SK-N-SH (cell line): ENCODE results near the gene PABPC1L. TPM values are rescaled to one million over a fixed set of nuclear protein-coding genes. Genes with fewer than 3 reads are reported as not detected.

Source experiments
- CTCF ChIA-PET: fragments of 300-600, 350-600 bp; formaldehyde crosslinking; extraction: SDS; loops from one replicate; lab custom pipeline; 2021; lab: Yijun Ruan, JAX
- POLR2A ChIA-PET: fragments of 350-600 bp; sonication (Branson Sonifier 250); formaldehyde crosslinking; extraction: SDS; loops from one replicate; lab custom pipeline; 2020; ENCODE audit warnings: antibody characterized with exemption, inconsistent platforms; lab: Yijun Ruan, JAX
- DNase-seq: peaks from one replicate; pipeline ENCODE4 v3.0.0; 2012
- H2AFZ ChIP-seq: fragments of 200-600 bp; sonication (generic); 2 replicates; pipeline ENCODE4 v1.8.1; 2016; ENCODE audit warnings: antibody characterized with exemption, mild to moderate bottlenecking, low read depth
- H3F3A ChIP-seq: fragments of 200-600 bp; sonication (generic); replicated peaks from 2 replicates; pipeline ENCODE3; 2016; ENCODE audit warnings: antibody characterized with exemption, mild to moderate bottlenecking; ENCODE audit not compliant: insufficient read depth
- H3K27ac ChIP-seq, 2 experiments: fragments of 200-500 bp in 1 of 2; fragments of 200-600 bp in 1 of 2; sonication (Bioruptor generic) in 1 of 2; sonication (generic), shearing (Covaris generic) in 1 of 2; 2 replicates each; pipeline versions ENCODE4 v1.5.1 to v1.6.1; 2014 to 2016; ENCODE audit warnings: low read depth in 2 of 2, inconsistent platforms in 1 of 2, low read length in 1 of 2, mild to moderate bottlenecking in 1 of 2, mixed read lengths in 1 of 2
- H3K27me3 ChIP-seq: fragments of 200-600 bp; sonication (generic), shearing (Covaris generic); 2 replicates; pipeline ENCODE4 v1.6.1; 2016; ENCODE audit warnings: mixed run types; ENCODE audit not compliant: insufficient read depth
- H3K36me3 ChIP-seq, 2 experiments: fragments of 200-500 bp in 1 of 2; fragments of 200-600 bp in 1 of 2; sonication (Bioruptor generic) in 1 of 2; sonication (generic) in 1 of 2; replicated peaks in 1 of 2; 2 replicates each; pipeline versions ENCODE3 to v1.5.1; 2014 to 2016; ENCODE audit warnings: low read length in 1 of 2, mild to moderate bottlenecking in 1 of 2; ENCODE audit not compliant: insufficient read depth in 2 of 2, control insufficient read depth in 1 of 2
- H3K4me1 ChIP-seq, 2 experiments: fragments of 200-500 bp in 1 of 2; fragments of 200-600 bp in 1 of 2; sonication (Bioruptor generic) in 1 of 2; sonication (generic), shearing (Covaris generic) in 1 of 2; 2 replicates each; pipeline versions ENCODE4 v1.5.1 to v1.6.1; 2014 to 2016; ENCODE audit warnings: low read depth in 1 of 2, low read length in 1 of 2, mixed run types in 1 of 2; ENCODE audit not compliant: insufficient read depth in 2 of 2, control insufficient read depth in 1 of 2
- H3K4me2 ChIP-seq: fragments of 200-600 bp; sonication (generic), shearing (Covaris generic); 2 replicates; pipeline ENCODE4 v1.6.1; 2017; ENCODE audit warnings: mixed run types
- H3K4me3 ChIP-seq, 2 experiments: fragments of 200-500 bp in 1 of 2; fragments of 200-600 bp in 1 of 2; sonication (Bioruptor generic) in 1 of 2; sonication (generic), shearing (Covaris generic) in 1 of 2; 2 replicates each; pipeline versions ENCODE4 v1.5.1 to v1.8.1; 2014 to 2016; ENCODE audit warnings: low read depth in 2 of 2, inconsistent platforms in 1 of 2, low read length in 1 of 2, mild to moderate bottlenecking in 1 of 2, mixed read lengths in 1 of 2, moderate library complexity in 1 of 2
- H3K79me2 ChIP-seq: fragments of 200-600 bp; sonication (generic); 2 replicates; pipeline ENCODE4 v1.8.1; 2017; ENCODE audit warnings: mild to moderate bottlenecking; ENCODE audit not compliant: insufficient read depth
- H3K9ac ChIP-seq: fragments of 200-600 bp; sonication (generic); 2 replicates; pipeline ENCODE4 v1.6.1; 2017; ENCODE audit warnings: mixed run types
- H3K9me2 ChIP-seq: fragments of 200-600 bp; sonication (generic); 2 replicates; pipeline ENCODE4 v1.6.1; 2017; ENCODE audit warnings: mixed run types
- H3K9me3 ChIP-seq: fragments of 200-600 bp; sonication (generic); 2 replicates; pipeline ENCODE4 v1.6.1; 2017; ENCODE audit warnings: mixed run types, mild to moderate bottlenecking, moderate library complexity
- H4K20me1 ChIP-seq: fragments of 200-600 bp; sonication (generic); 2 replicates; pipeline ENCODE4 v1.6.1; 2017; ENCODE audit warnings: mild to moderate bottlenecking, mixed run types; ENCODE audit not compliant: insufficient read depth
- CHD2 ChIP-seq: fragments of 150-350 bp; IDR thresholded peaks from 2 replicates; pipeline ENCODE4 v1.6.1; 2018; ENCODE audit warnings: low read length; ENCODE audit not compliant: partially characterized antibody
- EP300 ChIP-seq, 2 experiments: IDR thresholded peaks; 2 replicates each; pipeline versions ENCODE4 v1.4.0 to v1.6.1; 2012; ENCODE audit warnings: borderline replicate concordance in 1 of 2, low read depth in 1 of 2, low read length in 1 of 2
- FOSL2 ChIP-seq: IDR thresholded peaks from 2 replicates; pipeline ENCODE4 v1.4.0; 2012; ENCODE audit warnings: low read depth, mild to moderate bottlenecking, moderate library complexity, borderline replicate concordance
- FOXM1 ChIP-seq: IDR thresholded peaks from 2 replicates; pipeline ENCODE4 v1.4.0; 2012; ENCODE audit warnings: low read depth, mild to moderate bottlenecking
- GATA2 ChIP-seq: sonication (generic); formaldehyde crosslinking; IDR thresholded peaks from 2 replicates; pipeline ENCODE4 v1.5.0; 2020; ENCODE audit warnings: mild to moderate bottlenecking, missing genetic modification reagents
- MEF2A ChIP-seq: IDR thresholded peaks from 2 replicates; pipeline ENCODE4 v1.4.0; 2012; ENCODE audit warnings: low read depth, borderline replicate concordance
- NFIC ChIP-seq: IDR thresholded peaks from 2 replicates; pipeline ENCODE4 v1.4.0; 2012; ENCODE audit warnings: borderline replicate concordance
- POLR2AphosphoS5 ChIP-seq: IDR thresholded peaks from 2 replicates; pipeline ENCODE4 v1.6.1; 2012; ENCODE audit warnings: low read depth, low read length
- RCOR1 ChIP-seq: fragments of 150-350 bp; IDR thresholded peaks from 2 replicates; pipeline ENCODE4 v1.6.1; 2017; ENCODE audit warnings: antibody characterized with exemption, low read length
- RFX5 ChIP-seq: IDR thresholded peaks from 2 replicates; pipeline ENCODE4 v1.6.1; 2012; ENCODE audit warnings: mild to moderate bottlenecking, improper control_type of control experiment, low read length
- SIN3A ChIP-seq: IDR thresholded peaks from 2 replicates; pipeline ENCODE4 v1.6.1; 2012; ENCODE audit warnings: low read depth, mild to moderate bottlenecking, low read length, moderate library complexity, borderline replicate concordance
- TAF1 ChIP-seq: IDR thresholded peaks from 2 replicates; pipeline ENCODE4 v1.6.1; 2012; ENCODE audit warnings: low read depth, mild to moderate bottlenecking, low read length, moderate library complexity, borderline replicate concordance
- TCF12 ChIP-seq: IDR thresholded peaks from 2 replicates; pipeline ENCODE4 v1.4.0; 2012
- YY1 ChIP-seq: IDR thresholded peaks from 2 replicates; pipeline ENCODE4 v1.4.0; 2012; ENCODE audit warnings: low read depth, mild to moderate bottlenecking
- WGBS: methylation state at CpG from one replicate; pipeline ENCODE4 v1.1.6; 2017; ENCODE audit warnings: low lambda C conversion rate; 5-methylcytosine and 5-hydroxymethylcytosine counted together
- polyA plus RNA-seq, 3 experiments: library from polyadenylated mRNA; depleted of rRNA; stranded (reverse); fragments of >200 nt; gene quantifications; 2 replicates each; pipeline ENCODE4 v1.2.3, GENCODE V29; 2012
- TF ChIP-seq, protein P1 (sequence below): fragments of 200-600 bp; sonication (generic); IDR thresholded peaks from 2 replicates; pipeline ENCODE4 v1.6.1; 2017; ENCODE audit warnings: antibody characterized with exemption, mild to moderate bottlenecking, moderate library complexity
- TF ChIP-seq, protein P2 (sequence below): IDR thresholded peaks from 2 replicates; pipeline ENCODE4 v1.4.0; 2012; ENCODE audit warnings: low read depth
- TF ChIP-seq, protein P3 (sequence below): fragments of 150-350 bp; IDR thresholded peaks from 2 replicates; pipeline ENCODE4 v1.6.1; 2016; ENCODE audit warnings: mild to moderate bottlenecking, low read depth, low read length
- TF ChIP-seq, protein P4 (sequence below): IDR thresholded peaks from 2 replicates; pipeline ENCODE4 v1.4.0; 2012; ENCODE audit warnings: low read depth, borderline replicate concordance
- TF ChIP-seq, protein P5 (sequence below): IDR thresholded peaks from 2 replicates; pipeline ENCODE4 v1.6.1; 2012; ENCODE audit warnings: mild to moderate bottlenecking, low read depth, low read length, moderate library complexity

The PABPC1L gene
- polyA plus RNA-seq, 1 of the 3 experiments (the other 2 are of a cell fraction), result 205 TPM

DNA sequence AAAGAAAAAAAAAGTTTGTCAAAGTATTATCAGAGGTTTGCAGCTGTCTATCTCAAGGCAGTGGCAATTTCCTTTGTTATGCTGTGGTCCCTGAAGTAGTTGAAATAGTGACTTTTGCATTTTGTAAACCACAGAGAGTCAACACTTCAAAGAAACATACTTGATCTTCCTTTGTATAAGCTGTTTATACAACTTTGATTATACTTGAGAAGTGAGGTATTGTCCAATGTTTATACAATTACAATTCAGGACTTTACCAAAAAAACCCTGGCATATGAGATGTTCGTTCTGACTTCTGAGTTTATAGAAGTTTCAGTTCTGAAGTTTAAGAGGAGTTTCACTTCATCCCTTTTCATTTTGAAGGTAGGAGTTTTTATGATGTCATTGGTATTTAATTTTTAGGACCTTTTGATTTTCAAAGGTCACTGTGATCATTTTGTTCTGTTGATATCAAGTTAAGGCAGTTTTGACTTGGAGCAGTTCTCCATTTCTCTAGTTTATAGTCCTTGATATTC lies 60.4 kb downstream of the PABPC1L start:
- CTCF ChIA-PET, result no interaction called here
- H3K27ac ChIP-seq, result no peak overlapping the region
- no peak for DNase-seq
- H3K36me3 ChIP-seq, result peaks cover 23 to 33% of the 10 kb centered on the region in 2 experiments
- H3K9me3 ChIP-seq, result no peaks in the 10 kb centered on the region
- TF ChIP-seq, protein P1, sequence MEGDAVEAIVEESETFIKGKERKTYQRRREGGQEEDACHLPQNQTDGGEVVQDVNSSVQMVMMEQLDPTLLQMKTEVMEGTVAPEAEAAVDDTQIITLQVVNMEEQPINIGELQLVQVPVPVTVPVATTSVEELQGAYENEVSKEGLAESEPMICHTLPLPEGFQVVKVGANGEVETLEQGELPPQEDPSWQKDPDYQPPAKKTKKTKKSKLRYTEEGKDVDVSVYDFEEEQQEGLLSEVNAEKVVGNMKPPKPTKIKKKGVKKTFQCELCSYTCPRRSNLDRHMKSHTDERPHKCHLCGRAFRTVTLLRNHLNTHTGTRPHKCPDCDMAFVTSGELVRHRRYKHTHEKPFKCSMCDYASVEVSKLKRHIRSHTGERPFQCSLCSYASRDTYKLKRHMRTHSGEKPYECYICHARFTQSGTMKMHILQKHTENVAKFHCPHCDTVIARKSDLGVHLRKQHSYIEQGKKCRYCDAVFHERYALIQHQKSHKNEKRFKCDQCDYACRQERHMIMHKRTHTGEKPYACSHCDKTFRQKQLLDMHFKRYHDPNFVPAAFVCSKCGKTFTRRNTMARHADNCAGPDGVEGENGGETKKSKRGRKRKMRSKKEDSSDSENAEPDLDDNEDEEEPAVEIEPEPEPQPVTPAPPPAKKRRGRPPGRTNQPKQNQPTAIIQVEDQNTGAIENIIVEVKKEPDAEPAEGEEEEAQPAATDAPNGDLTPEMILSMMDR, result no peak
- TF ChIP-seq NFIC (no peak), FOXM1 (no peak), EP300 (IDR thresholded peaks at IDR 0.05; ENCODE audit: borderline replicate concordance in 1 of 2, low read depth in 1 of 2, low read length in 1 of 2) (no peak), POLR2AphosphoS5 (no peak), RFX5 (no peak), SIN3A (no peak)
- H3K9me2 ChIP-seq, result no peaks in the 10 kb centered on the region
- peaks cover 17 to 20% of the 10 kb centered on the region in 2 experiments; a peak in 3 of 4 replicates for H3K4me1 ChIP-seq
- H3K4me2 ChIP-seq, result no peak overlapping the region; the same call in 1 of the 2 replicates
- no peak overlapping the region; the same call in 1 of the 2 replicates for H2AFZ ChIP-seq
- 89% methylated on average over 1 of the region's 1 CpG for WGBS
- no peak overlapping the region for H3K9ac ChIP-seq
- peaks cover 14% of the 10 kb centered on the region; the same call in 1 of the 2 replicates for H4K20me1 ChIP-seq
- H3F3A ChIP-seq, result no peaks in the 10 kb centered on the region
- POLR2A ChIA-PET, result interaction anchor here (0.6 kb wide), 1 partner anchor 446 kb away, joined by 3 read pairs; the partner anchor contains the start of gene PIGT
- no peaks in the 10 kb centered on the region for H3K27me3 ChIP-seq
- H3K4me3 ChIP-seq, result no peak overlapping the region
- H3K79me2 ChIP-seq, result peaks cover 54% of the 10 kb centered on the region

DNA sequence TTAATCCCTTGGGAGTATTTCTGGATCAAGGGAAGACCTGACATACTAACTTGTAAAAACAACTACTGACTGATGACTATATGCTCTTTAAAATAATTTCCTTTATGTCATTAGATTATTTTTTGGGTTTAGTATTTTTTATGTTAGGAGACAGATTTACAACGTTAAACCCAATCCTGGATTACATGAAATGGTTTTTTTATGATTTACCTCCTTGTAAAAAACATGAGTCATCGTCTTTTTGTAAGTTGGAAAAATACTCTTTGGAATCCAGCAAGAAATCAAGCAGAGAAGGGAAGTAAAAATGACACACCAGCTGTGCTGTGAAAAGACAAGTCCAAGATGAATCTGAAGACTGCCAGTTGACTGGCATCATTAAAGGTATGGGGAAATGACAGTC lies 63.2 kb downstream of the PABPC1L start:
- Histone ChIP-seq H3K4me3 (no peak overlapping the region), H3K9me3 (no peaks in the 10 kb centered on the region), H3K79me2 (peaks cover 37% of the 10 kb centered on the region), H4K20me1 (peaks cover 14% of the 10 kb centered on the region; the same call in 1 of the 2 replicates), H3K36me3 (peaks cover 32 to 57% of the 10 kb centered on the region in 2 experiments), H3K4me1 (peaks cover 6 to 15% of the 10 kb centered on the region in 2 experiments; a peak in 3 of 4 replicates), H3K27ac (no peak overlapping the region), H3K9ac (no peak overlapping the region), H3F3A (no peaks in the 10 kb centered on the region), H2AFZ (no peak overlapping the region), H3K4me2 (no peak overlapping the region), H3K27me3 (no peaks in the 10 kb centered on the region), H3K9me2 (no peaks in the 10 kb centered on the region)
- no peak for DNase-seq
- 73% methylated on average over 2 of the region's 2 CpGs for WGBS
- ChIA-PET CTCF (no interaction called here), POLR2A (no interaction called here)
- TF ChIP-seq EP300 (IDR thresholded peaks at IDR 0.05; ENCODE audit: borderline replicate concordance in 1 of 2, low read depth in 1 of 2, low read length in 1 of 2) (no peak), MEF2A (no peak), CHD2 (no peak), TCF12 (no peak), RCOR1 (no peak), POLR2AphosphoS5 (no peak), TAF1 (no peak), NFIC (no peak), GATA2 (CRISPR knock-in tag) (no peak), YY1 (no peak), FOSL2 (no peak)
- TF ChIP-seq, protein P2, sequence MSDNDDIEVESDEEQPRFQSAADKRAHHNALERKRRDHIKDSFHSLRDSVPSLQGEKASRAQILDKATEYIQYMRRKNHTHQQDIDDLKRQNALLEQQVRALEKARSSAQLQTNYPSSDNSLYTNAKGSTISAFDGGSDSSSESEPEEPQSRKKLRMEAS, result no peak
- TF ChIP-seq, protein P3, sequence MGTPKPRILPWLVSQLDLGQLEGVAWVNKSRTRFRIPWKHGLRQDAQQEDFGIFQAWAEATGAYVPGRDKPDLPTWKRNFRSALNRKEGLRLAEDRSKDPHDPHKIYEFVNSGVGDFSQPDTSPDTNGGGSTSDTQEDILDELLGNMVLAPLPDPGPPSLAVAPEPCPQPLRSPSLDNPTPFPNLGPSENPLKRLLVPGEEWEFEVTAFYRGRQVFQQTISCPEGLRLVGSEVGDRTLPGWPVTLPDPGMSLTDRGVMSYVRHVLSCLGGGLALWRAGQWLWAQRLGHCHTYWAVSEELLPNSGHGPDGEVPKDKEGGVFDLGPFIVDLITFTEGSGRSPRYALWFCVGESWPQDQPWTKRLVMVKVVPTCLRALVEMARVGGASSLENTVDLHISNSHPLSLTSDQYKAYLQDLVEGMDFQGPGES, result no peak
- TF ChIP-seq, protein P4, sequence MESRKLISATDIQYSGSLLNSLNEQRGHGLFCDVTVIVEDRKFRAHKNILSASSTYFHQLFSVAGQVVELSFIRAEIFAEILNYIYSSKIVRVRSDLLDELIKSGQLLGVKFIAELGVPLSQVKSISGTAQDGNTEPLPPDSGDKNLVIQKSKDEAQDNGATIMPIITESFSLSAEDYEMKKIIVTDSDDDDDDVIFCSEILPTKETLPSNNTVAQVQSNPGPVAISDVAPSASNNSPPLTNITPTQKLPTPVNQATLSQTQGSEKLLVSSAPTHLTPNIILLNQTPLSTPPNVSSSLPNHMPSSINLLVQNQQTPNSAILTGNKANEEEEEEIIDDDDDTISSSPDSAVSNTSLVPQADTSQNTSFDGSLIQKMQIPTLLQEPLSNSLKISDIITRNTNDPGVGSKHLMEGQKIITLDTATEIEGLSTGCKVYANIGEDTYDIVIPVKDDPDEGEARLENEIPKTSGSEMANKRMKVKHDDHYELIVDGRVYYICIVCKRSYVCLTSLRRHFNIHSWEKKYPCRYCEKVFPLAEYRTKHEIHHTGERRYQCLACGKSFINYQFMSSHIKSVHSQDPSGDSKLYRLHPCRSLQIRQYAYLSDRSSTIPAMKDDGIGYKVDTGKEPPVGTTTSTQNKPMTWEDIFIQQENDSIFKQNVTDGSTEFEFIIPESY, result no peak
- TF ChIP-seq, protein P5, sequence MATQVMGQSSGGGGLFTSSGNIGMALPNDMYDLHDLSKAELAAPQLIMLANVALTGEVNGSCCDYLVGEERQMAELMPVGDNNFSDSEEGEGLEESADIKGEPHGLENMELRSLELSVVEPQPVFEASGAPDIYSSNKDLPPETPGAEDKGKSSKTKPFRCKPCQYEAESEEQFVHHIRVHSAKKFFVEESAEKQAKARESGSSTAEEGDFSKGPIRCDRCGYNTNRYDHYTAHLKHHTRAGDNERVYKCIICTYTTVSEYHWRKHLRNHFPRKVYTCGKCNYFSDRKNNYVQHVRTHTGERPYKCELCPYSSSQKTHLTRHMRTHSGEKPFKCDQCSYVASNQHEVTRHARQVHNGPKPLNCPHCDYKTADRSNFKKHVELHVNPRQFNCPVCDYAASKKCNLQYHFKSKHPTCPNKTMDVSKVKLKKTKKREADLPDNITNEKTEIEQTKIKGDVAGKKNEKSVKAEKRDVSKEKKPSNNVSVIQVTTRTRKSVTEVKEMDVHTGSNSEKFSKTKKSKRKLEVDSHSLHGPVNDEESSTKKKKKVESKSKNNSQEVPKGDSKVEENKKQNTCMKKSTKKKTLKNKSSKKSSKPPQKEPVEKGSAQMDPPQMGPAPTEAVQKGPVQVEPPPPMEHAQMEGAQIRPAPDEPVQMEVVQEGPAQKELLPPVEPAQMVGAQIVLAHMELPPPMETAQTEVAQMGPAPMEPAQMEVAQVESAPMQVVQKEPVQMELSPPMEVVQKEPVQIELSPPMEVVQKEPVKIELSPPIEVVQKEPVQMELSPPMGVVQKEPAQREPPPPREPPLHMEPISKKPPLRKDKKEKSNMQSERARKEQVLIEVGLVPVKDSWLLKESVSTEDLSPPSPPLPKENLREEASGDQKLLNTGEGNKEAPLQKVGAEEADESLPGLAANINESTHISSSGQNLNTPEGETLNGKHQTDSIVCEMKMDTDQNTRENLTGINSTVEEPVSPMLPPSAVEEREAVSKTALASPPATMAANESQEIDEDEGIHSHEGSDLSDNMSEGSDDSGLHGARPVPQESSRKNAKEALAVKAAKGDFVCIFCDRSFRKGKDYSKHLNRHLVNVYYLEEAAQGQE, result no peak
